ENCODE measurements around the gene ALKBH3. TPM values are rescaled to one million over a fixed set of nuclear protein-coding genes. Genes with fewer than 3 reads are reported as not detected.

ALKBH3 gene
- polyA plus RNA-seq, 2 of the 4 experiments (the other 2 are of a cell fraction), result 22.9 to 50.2 TPM

DNA sequence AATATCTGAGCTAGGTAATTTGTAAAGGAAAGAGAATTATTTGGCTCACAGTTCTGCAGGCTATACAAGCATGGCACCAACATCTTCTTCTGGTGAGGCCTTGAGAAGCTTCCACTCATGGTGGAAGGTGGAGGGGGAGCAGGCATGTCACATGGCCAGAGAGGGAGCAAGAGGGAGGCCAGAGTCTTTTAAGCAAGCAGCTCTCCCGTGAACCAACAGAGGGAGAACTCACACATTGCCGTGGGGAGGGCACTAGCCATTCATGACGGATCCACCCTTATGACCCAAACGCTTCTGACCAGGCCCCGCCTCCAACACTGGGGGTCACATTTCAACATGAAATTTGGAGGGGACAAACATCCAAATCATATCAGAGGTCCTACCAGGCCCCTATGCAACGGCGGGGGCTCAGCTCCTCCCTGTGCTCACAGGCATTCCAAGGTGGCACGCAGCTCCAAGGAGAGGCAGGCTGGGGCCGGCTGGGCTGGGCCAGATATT, 66.4 kb downstream of the ALKBH3 start:
- H3K4me1 ChIP-seq, result peaks cover 15% of the 10 kb centered on the region; the same call in 2 of the 3 replicates
- ChIA-PET CTCF (interaction anchor here (1.1 to 12.6 kb wide), 9 partner anchors 10 to 121 kb away, joined by 3 to 172 read pairs (median 24); no protein-coding TSS in a partner anchor), POLR2A (interaction anchor here (1.2 kb wide), 1 partner anchor 57 kb away, joined by 3 read pairs; no protein-coding TSS in a partner anchor)
- WGBS (ENCODE audit: missing lambda C conversion rate), result 27% methylated on average over 9 of the region's 9 CpGs
- H3K27ac ChIP-seq, result no peak overlapping the region
- TF ChIP-seq SMC3 (IDR thresholded peaks at IDR 0.05) (peak; percentile 20; the same call in 1 of the 3 replicates), GATA3 (IDR thresholded peaks at IDR 0.05; ENCODE audit: borderline replicate concordance) (no peak)
- TF ChIP-seq, protein P1, sequence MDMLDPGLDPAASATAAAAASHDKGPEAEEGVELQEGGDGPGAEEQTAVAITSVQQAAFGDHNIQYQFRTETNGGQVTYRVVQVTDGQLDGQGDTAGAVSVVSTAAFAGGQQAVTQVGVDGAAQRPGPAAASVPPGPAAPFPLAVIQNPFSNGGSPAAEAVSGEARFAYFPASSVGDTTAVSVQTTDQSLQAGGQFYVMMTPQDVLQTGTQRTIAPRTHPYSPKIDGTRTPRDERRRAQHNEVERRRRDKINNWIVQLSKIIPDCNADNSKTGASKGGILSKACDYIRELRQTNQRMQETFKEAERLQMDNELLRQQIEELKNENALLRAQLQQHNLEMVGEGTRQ (IDR thresholded peaks at IDR 0.05), result peak; percentile 45
- DNase-seq (ENCODE audit: low read depth in 1 of 2, low spot score in 1 of 2) (peak in 1 of 2 experiments; percentile 55), ATAC-seq (peak; percentile 37 to 63; a peak in 3 of 6 replicates), FAIRE-seq (no peak)
- no peaks in the 10 kb centered on the region for H3K9me3 ChIP-seq
- H3K4me3 ChIP-seq, result no peak overlapping the region
- H3K4me2 ChIP-seq, result no peak overlapping the region

DNA sequence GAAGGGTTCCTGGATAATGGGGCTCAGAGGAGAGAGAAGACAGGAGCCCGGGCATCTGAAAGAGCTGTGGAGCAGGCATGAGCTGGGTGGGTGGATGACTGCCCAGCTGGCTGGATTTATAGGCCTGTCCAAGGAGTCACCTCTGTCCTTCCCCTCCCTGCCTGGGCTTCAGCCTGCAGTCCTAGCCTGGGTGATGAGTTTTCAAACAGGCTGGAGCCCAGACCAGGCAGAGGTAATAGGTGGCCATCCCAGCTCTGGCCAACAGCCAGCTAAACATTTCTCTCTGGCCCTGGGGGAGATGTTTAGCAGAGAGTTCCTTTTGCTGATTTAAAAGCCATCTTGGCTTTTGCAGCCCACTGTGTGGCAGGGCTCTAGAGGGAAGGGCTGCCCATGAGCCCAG, 67.2 kb downstream of the ALKBH3 start:
- no peaks in the 10 kb centered on the region for H3K9me3 ChIP-seq
- 28% methylated on average over 1 of the region's 1 CpG for WGBS (ENCODE audit: missing lambda C conversion rate)
- H3K4me2 ChIP-seq, result no peak overlapping the region
- no peak overlapping the region for H3K4me3 ChIP-seq
- H3K27ac ChIP-seq, result no peak overlapping the region
- FAIRE-seq, result no peak
- no peak for ATAC-seq
- TF ChIP-seq, protein P2, sequence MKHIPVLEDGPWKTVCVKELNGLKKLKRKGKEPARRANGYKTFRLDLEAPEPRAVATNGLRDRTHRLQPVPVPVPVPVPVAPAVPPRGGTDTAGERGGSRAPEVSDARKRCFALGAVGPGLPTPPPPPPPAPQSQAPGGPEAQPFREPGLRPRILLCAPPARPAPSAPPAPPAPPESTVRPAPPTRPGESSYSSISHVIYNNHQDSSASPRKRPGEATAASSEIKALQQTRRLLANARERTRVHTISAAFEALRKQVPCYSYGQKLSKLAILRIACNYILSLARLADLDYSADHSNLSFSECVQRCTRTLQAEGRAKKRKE (CRISPR knock-in tag; IDR thresholded peaks at IDR 0.05; ENCODE audit: low read depth), result no peak
- TF ChIP-seq CHD2 (IDR thresholded peaks at IDR 0.05; ENCODE audit: low read length, partially characterized antibody) (no peak), EHMT2 (IDR thresholded peaks at IDR 0.05; ENCODE audit: low read depth) (no peak), HDAC2 (IDR thresholded peaks at IDR 0.05) (no peak), ESRRA (IDR thresholded peaks at IDR 0.05; ENCODE audit: borderline replicate concordance, low read length) (no peak), HEYL (CRISPR knock-in tag; IDR thresholded peaks at IDR 0.05) (no peak), RARB (CRISPR knock-in tag; IDR thresholded peaks at IDR 0.05) (no peak), ZNF302 (CRISPR knock-in tag; IDR thresholded peaks at IDR 0.05) (no peak), NPAS2 (CRISPR knock-in tag; IDR thresholded peaks at IDR 0.05; ENCODE audit: borderline replicate concordance) (no peak), HOXB5 (CRISPR knock-in tag; IDR thresholded peaks at IDR 0.05) (no peak)
- TF ChIP-seq, protein P3, sequence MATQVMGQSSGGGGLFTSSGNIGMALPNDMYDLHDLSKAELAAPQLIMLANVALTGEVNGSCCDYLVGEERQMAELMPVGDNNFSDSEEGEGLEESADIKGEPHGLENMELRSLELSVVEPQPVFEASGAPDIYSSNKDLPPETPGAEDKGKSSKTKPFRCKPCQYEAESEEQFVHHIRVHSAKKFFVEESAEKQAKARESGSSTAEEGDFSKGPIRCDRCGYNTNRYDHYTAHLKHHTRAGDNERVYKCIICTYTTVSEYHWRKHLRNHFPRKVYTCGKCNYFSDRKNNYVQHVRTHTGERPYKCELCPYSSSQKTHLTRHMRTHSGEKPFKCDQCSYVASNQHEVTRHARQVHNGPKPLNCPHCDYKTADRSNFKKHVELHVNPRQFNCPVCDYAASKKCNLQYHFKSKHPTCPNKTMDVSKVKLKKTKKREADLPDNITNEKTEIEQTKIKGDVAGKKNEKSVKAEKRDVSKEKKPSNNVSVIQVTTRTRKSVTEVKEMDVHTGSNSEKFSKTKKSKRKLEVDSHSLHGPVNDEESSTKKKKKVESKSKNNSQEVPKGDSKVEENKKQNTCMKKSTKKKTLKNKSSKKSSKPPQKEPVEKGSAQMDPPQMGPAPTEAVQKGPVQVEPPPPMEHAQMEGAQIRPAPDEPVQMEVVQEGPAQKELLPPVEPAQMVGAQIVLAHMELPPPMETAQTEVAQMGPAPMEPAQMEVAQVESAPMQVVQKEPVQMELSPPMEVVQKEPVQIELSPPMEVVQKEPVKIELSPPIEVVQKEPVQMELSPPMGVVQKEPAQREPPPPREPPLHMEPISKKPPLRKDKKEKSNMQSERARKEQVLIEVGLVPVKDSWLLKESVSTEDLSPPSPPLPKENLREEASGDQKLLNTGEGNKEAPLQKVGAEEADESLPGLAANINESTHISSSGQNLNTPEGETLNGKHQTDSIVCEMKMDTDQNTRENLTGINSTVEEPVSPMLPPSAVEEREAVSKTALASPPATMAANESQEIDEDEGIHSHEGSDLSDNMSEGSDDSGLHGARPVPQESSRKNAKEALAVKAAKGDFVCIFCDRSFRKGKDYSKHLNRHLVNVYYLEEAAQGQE (IDR thresholded peaks at IDR 0.05), result no peak
- TF ChIP-seq, protein P4, sequence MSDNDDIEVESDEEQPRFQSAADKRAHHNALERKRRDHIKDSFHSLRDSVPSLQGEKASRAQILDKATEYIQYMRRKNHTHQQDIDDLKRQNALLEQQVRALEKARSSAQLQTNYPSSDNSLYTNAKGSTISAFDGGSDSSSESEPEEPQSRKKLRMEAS (IDR thresholded peaks at IDR 0.05), result no peak
- ChIA-PET POLR2A (no interaction called here), CTCF (interaction anchor here (0.6 to 12.6 kb wide), 7 partner anchors 9 to 123 kb away, joined by 3 to 172 read pairs (median 45); no protein-coding TSS in a partner anchor)
- DNase-seq (ENCODE audit: low read depth in 1 of 2, low spot score in 1 of 2), result no peak
- peaks cover 15% of the 10 kb centered on the region; the same call in 2 of the 3 replicates for H3K4me1 ChIP-seq

Measured in A549 (cell line).